ENCODE data around the gene DTYMK.

The DTYMK gene, protein sequence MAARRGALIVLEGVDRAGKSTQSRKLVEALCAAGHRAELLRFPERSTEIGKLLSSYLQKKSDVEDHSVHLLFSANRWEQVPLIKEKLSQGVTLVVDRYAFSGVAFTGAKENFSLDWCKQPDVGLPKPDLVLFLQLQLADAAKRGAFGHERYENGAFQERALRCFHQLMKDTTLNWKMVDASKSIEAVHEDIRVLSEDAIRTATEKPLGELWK

GRCh38 chr2:241686650-241687425, at the start of gene DTYMK:
Gene DTYMK (minus strand): TSS chr2:241686815. CDS start chr2:241686783, 32 bp downstream.
- DNase-seq: peak; percentile 95

GRCh38 chr2:241736111-241736510, 49.5 kb upstream of the DTYMK start:
- DNase-seq: no peak

DNA sequence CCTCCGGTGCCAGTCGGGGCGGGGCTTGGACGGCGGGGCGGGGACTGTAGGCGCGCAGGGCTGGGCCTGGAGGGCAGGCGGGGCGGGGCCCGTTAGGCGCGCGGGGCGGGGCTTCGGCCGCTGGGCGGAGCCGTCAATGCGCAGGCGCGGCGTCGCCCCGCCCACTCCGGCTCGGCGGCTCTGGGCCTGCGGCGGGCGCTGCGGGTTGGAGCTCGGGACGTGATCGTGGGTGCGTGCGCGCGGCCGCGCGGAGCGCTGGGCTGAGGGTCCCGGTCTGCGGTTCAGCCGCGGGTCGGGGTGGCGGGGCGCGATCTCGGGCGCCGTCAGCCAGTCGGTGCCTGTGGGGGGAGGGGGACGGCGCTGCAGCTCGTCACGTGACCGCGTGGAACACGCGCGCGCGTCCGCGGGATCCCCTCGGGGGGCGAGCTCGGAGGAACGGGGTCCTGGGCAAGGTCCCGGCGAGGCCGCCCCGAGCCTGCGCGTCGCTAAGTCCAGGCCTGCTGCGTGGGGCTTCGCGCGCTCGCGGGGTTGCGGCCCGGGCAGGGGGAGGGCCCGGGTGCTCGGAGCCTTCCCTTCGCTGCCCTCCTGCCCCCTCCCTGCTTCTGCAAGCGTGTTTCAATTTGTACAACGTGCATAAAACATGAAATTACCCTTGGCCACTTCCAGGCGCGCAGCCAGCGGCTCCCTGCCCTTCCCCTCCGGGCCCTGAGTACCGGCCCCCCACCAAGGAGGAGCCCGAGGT, 48.0 kb upstream of the DTYMK start, which contains the start of gene D2HGDH:
Gene D2HGDH (plus strand): TSS at position 164 of the 742 bp plus-strand sequence. CDS start 595 bp downstream, outside the sequence.
- peak; percentile 98 for DNase-seq

DNA sequence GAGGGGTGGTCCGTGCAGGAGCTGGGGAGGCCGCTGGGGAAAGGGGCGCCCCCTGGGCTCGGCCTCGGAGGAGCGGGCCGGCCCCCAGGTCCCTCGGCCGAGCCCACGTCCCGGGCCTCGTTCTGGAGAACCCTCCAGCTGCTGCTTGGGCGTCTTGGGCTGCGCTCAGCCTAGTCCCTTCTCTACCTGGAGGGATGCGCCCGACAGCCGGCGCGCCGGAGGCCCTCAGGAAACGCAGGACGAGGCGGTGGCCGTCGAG, 47.5 kb upstream of the DTYMK start:
- no peak for DNase-seq

- DNase-seq: peak; percentile 44
Observed at GRCh38 chr2:241733391-241734207, 47.0 kb upstream of the DTYMK start.

GRCh38 chr2:241732513-241733186, 46.0 kb upstream of the DTYMK start:
- peak; percentile 83 for DNase-seq

DNA sequence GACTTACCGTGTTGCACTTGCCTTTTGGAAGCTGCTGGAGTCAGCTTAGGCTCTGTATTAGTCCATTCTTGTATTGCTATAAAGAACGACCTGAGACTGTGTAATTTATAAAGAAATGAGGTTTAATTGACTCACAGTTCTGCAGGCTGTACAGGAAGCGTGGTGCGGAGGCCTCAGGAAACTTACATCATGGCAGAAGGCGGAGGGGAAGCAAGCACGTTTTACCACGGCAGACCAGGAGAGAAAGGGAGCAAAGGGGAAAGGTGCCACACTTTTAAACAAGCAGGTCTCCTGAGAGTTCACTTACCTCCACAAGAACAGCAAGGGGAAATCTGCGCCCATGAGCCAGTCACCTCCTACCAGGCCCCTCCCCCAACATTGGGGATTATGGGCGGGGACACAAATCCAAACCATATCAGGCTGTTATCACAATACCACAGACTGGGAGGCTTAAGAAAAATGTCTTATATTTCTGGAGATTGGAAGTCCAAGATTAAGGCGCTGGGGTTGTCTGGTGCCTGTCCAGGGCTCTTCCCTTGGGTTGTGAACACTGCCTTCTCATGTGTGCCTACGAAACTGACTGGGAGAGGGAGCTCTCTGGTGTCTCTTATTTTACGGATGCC, 44.2 kb upstream of the DTYMK start:
- peak; percentile 42 for DNase-seq

DNA sequence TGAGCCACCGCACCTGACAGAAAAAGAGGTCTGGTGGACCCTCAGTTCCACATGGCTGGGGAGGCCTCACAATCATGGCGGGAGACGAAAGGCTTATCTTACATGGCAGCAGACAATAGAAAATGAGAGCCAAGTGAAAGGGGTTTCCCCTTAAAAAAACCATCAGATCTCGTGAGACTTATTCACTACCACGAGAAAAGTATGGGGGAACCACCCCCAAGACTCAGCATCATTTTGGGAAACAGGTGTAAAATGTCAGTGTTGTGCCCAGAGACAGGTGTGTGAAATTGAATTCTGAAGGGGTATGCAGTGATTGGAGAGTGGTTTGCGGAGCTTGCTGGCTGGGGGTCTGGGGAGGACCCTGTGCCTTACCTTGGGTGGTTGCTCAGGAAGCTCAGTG, 43.3 kb upstream of the DTYMK start:
- DNase-seq: no peak

DNA sequence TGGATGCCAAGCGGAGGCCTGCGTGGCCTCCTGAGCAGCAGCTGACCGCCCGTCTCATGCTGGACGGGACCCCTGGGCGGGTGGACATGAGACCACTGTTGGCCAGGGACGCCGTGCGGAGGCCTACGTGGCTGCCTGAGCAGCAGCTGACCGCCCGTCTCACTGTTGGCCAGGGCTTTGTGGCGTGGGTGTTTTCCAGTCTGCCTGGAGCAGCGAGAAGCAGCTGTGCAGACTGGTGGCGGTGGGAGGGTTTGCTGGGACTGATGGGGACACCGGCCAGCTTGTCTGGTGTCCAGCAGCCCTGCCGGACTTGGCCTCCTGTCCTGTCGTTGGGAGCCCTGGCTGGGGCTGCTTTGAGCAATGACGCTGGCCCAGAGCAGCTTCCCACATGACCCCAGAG, 42.0 kb upstream of the DTYMK start:
- no peak for DNase-seq

- DNase-seq: no peak
Observed at GRCh38 chr2:241728000-241728399, 41.4 kb upstream of the DTYMK start.

DNA sequence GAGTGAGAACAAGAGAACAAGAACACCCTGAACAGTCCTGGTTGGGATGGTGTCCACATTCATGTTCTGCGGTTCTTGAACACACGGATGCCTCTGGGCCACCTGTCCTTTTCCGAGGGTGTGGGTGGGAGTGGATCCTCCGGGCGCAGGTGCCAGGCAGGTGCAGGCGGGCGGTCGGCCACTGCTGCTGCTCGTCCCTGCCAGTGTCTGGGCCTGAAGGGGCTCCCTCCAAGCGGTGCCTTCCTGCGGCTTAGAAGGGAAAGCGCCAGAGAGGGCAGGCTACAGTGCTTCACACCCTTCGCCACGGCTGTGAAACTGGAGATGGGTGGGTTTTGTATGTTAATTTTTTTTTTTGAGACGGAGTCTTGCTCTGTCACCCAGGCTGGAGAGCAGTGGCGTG, 39.8 kb upstream of the DTYMK start:
- DNase-seq: no peak

- DNase-seq: no peak
Observed at GRCh38 chr2:241724975-241725870, 38.6 kb upstream of the DTYMK start.

- DNase-seq: peak; percentile 49
Observed at GRCh38 chr2:241724259-241724974, 37.8 kb upstream of the DTYMK start.

GRCh38 chr2:241722896-241723454, 36.4 kb upstream of the DTYMK start:
- no peak for DNase-seq

GRCh38 chr2:241721852-241722251, 35.2 kb upstream of the DTYMK start:
- no peak for DNase-seq

DNA sequence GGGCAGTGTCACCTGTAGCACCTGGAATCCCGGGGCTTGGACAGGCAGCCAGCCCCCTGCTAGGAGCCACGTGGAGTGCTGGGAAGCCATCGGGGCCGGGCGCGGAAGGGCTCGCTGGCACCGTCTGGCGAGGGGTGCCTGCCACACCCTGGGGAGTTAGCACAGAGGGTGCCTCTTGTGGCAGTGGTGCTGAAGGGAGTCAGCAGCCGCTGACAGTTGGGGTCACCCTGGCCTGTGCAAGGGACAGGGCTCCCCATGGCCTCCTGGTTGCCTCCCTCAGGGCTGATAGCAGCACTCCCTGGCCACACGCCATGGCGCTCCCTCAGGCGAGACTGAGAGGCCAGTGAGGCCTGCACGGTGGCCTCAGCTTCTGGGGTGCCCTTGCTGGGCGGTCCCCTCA, 33.9 kb upstream of the DTYMK start:
- DNase-seq: no peak

GRCh38 chr2:241720099-241720498, 33.5 kb upstream of the DTYMK start:
- DNase-seq: no peak

DNA sequence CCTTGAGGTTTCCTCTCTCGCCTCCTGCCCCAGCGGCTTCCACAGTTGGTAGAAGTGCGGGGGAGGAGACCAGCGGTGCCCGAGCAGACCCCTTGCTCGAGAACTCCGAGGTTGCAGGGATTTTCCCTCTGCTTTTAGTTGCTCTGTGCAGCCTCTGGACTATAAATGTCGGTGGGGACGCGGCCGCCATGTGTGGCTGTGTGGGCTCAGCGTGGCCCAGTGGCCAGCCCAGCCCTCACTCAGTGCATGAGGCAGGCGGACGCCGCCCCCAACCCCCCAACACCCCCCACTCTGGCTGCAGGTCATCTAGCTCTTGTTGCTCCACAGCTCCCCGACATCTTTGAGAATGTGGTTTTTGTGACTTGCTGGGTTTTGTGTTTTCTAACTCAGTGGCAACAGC, 32.5 kb upstream of the DTYMK start:
- no peak for DNase-seq

- DNase-seq: no peak
Observed at GRCh38 chr2:241708879-241709278, 22.3 kb upstream of the DTYMK start.

DNA sequence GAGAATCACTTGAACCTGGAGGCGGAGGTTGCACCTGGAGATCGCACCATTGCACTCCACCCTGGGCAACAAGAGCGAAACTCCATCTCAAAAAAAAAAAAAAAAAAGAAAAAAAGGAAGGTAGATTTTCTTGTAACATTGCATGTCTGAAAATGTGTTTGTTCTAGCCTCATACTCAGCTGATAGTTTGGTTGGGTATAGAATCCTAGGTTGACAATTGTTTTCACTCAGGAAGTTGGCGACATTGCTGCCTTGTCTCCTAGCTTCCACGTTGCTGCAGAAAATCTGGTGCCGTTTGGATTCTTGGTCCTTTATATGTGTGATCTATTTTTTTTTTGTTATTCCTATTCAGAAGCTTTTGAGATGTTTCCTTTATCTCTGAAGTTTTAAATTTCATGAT, 19.9 kb upstream of the DTYMK start:
- DNase-seq: no peak

Data from stimulated activated CD8-positive, alpha-beta memory T cell treated with anti-CD3 and anti-CD28 coated beads, Interleukin-4, amount 100 ng/mL, for 48 hours (primary cell).